ENCODE results near the gene SH3BP1. TPM values are rescaled to one million over a fixed set of nuclear protein-coding genes. Genes with fewer than 3 reads are reported as not detected.
"Not testable (repeated sequence)": the region's sequence is repeated elsewhere in the genome, so short reads cannot be mapped to it uniquely, and the experiment has no call there.

SH3BP1 gene
- total and polyA plus RNA-seq, 2 of the 4 experiments (the other 2 are of a cell fraction): 8.8 to 33.3 TPM

GRCh38 chr22:37656583-37656982, 17.1 kb downstream of the SH3BP1 start:
- ATAC-seq (ENCODE audit: low read depth); H3K4ac ChIP-seq (ENCODE audit: low read depth, low read length); BruUV-seq (replicated peaks); H3K9me1 ChIP-seq (ENCODE audit: insufficient read depth, low read length); H3K27me3 ChIP-seq (ENCODE audit: control insufficient read depth, insufficient read depth, low read length); H3K23ac ChIP-seq (ENCODE audit: low read depth, low read length); H2AK5ac ChIP-seq (ENCODE audit: low read depth, low read length); intact Hi-C loops (cut with micrococcal nuclease); H3K18ac ChIP-seq (ENCODE audit: low read depth, low read length); H4K5ac ChIP-seq (ENCODE audit: low read depth, low read length); H3K4me3 ChIP-seq (ENCODE audit: insufficient read depth, low read depth, low read length); in situ Hi-C loops (cut with MboI; ENCODE audit: low sequenced_read_pairs); H2BK120ac ChIP-seq (ENCODE audit: low read depth, low read length); H2AK9ac ChIP-seq (replicated peaks; ENCODE audit: low read depth, low read length, poor library complexity); H3K9ac ChIP-seq (ENCODE audit: low read depth, low read length); H3K27ac ChIP-seq (ENCODE audit: insufficient read depth, low read length); H2BK5ac ChIP-seq (ENCODE audit: low read depth, low read length, poor library complexity, severe bottlenecking); H3K56ac ChIP-seq (ENCODE audit: extremely low read depth, insufficient read depth, low read length); H2BK15ac ChIP-seq (ENCODE audit: low read depth, low read length); H2AFZ ChIP-seq (replicated peaks; ENCODE audit: low read length, poor library complexity); POLR2A ChIA-PET (ENCODE audit: unreplicated experiment); H3K9me3 ChIP-seq (ENCODE audit: control insufficient read depth, insufficient read depth, low read length); dilution Hi-C loops (cut with HindIII; ENCODE audit: low sequenced_read_pairs, unreplicated experiment); H2BK20ac ChIP-seq (ENCODE audit: low read depth, low read length); H3K14ac ChIP-seq (replicated peaks; ENCODE audit: low read depth, low read length); H4K91ac ChIP-seq (ENCODE audit: insufficient read depth, low read depth, low read length); DNase-seq; H4K8ac ChIP-seq (ENCODE audit: low read depth in 2 of 2, low read length in 2 of 2); H3K4me2 ChIP-seq (ENCODE audit: low read depth, low read length): not testable (repeated sequence)
- peaks cover 17% of the 10 kb centered on the region for H3K4me1 ChIP-seq (ENCODE audit: control insufficient read depth, insufficient read depth, low read length)
- peaks cover 12 to 26% of the 10 kb centered on the region in 2 experiments; a peak in 3 of 4 replicates for H3K79me1 ChIP-seq (ENCODE audit: low read depth in 1 of 2, low read length in 2 of 2)
- peaks cover 24% of the 10 kb centered on the region for H4K20me1 ChIP-seq (ENCODE audit: insufficient read depth, low read length)
- 90% methylated on average over 2 of the region's 4 CpGs; no CpG with 5 or more reads in 1 of the 2 experiments for WGBS, 2 experiments (ENCODE audit: extremely low coverage in 2 of 2, insufficient read length in 1 of 2)
- CTCF ChIA-PET: interaction anchor here (2.6 kb wide), 1 partner anchor 13 kb away, joined by 12 read pairs; no protein-coding TSS in a partner anchor
- peaks cover 17% of the 10 kb centered on the region; the same call in 1 of the 2 replicates for H3K36me3 ChIP-seq (ENCODE audit: control insufficient read depth, insufficient read depth, low read length)

Measured in IMR-90 (cell line).